Fibroblast of lung (primary cell): Measurements from ENCODE around the gene DOK5.

Experiments used
- EZH2 ChIP-seq: IDR thresholded peaks from 2 replicates; pipeline ENCODE4 v1.5.1; 2012; ENCODE audit warnings: low read length, control low read depth, mild to moderate bottlenecking; ENCODE audit errors: missing control alignments
- TF ChIP-seq, protein P1 (sequence below), 2 donors: IDR thresholded peaks in 1 of 2; conservative IDR thresholded peaks in 1 of 2; 1 replicate in 1 of 2; 2 replicates in 1 of 2; pipeline ENCODE4 v1.5.1; 2011 to 2012; ENCODE audit warnings: low read length in 2 of 2, control low read depth in 1 of 2, inconsistent platforms in 1 of 2, low read depth in 1 of 2, mild to moderate bottlenecking in 1 of 2

DNA sequence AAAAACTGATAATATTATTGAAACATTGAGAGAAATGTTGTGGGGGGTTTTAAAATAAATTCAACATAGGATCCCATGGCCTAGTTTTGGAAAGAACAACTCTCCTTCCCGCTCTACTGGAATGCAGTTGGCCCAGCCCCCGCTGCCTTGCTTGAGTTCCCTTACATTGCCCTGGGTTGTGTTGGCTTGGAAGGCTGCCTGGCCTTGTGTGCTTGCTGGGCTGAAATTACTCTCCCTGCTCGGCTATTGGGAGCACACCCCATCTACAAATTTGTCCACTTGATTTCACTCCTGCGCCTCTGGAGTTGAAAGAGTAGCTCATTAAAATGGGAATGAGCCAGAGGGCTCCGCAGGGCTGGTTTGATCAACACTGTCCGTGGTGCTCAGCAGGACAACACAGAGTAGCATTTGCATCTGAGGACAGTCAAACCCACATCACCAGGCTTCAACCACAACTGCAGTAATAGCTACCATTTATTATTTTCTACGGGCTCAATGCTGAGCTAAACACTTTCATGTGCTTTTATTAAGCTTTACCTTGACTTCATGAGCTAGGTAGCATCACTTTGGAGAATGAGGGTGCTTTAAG, 35.2 kb downstream of the DOK5 start:
- TF ChIP-seq, protein P1, sequence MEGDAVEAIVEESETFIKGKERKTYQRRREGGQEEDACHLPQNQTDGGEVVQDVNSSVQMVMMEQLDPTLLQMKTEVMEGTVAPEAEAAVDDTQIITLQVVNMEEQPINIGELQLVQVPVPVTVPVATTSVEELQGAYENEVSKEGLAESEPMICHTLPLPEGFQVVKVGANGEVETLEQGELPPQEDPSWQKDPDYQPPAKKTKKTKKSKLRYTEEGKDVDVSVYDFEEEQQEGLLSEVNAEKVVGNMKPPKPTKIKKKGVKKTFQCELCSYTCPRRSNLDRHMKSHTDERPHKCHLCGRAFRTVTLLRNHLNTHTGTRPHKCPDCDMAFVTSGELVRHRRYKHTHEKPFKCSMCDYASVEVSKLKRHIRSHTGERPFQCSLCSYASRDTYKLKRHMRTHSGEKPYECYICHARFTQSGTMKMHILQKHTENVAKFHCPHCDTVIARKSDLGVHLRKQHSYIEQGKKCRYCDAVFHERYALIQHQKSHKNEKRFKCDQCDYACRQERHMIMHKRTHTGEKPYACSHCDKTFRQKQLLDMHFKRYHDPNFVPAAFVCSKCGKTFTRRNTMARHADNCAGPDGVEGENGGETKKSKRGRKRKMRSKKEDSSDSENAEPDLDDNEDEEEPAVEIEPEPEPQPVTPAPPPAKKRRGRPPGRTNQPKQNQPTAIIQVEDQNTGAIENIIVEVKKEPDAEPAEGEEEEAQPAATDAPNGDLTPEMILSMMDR (conservative IDR thresholded peaks at IDR 0.05 in 1 of 2, IDR thresholded peaks at IDR 0.05 in 1 of 2; ENCODE audit: low read depth in 1 of 2, low read length in 2 of 2) = no peak
- no peak for TF ChIP-seq EZH2
